Measurements from ENCODE around the gene CELF4.

CELF4 gene

GRCh38 chr18:37219257-37219656 lies 346.3 kb downstream of the CELF4 start:
- no peak for DNase-seq (ENCODE audit: low spot score)

GRCh38 chr18:37218022-37218590 lies 347.5 kb downstream of the CELF4 start:
- DNase-seq (ENCODE audit: low spot score): no peak

- no peak for DNase-seq (ENCODE audit: low spot score)
Measured at GRCh38 chr18:37210781-37211180, 354.8 kb downstream of the CELF4 start.

- no peak for DNase-seq (ENCODE audit: low spot score)
Measured at GRCh38 chr18:37207343-37207742, 358.3 kb downstream of the CELF4 start.

- DNase-seq (ENCODE audit: low spot score): no peak
Measured at GRCh38 chr18:37199741-37200140, 365.9 kb downstream of the CELF4 start.
